HG02970 (cell line): ENCODE results near the gene SCAP.

Source experiments
- ATAC-seq: cut with Tn5 transposase; IDR thresholded peaks from one replicate; pipeline ENCODE4 v1.9.1; 2021; ENCODE audit warnings: mild to moderate bottlenecking, moderate library complexity, moderate number of reproducible peaks; ENCODE audit not compliant: unreplicated experiment, low FRiP score

Gene SCAP

DNA sequence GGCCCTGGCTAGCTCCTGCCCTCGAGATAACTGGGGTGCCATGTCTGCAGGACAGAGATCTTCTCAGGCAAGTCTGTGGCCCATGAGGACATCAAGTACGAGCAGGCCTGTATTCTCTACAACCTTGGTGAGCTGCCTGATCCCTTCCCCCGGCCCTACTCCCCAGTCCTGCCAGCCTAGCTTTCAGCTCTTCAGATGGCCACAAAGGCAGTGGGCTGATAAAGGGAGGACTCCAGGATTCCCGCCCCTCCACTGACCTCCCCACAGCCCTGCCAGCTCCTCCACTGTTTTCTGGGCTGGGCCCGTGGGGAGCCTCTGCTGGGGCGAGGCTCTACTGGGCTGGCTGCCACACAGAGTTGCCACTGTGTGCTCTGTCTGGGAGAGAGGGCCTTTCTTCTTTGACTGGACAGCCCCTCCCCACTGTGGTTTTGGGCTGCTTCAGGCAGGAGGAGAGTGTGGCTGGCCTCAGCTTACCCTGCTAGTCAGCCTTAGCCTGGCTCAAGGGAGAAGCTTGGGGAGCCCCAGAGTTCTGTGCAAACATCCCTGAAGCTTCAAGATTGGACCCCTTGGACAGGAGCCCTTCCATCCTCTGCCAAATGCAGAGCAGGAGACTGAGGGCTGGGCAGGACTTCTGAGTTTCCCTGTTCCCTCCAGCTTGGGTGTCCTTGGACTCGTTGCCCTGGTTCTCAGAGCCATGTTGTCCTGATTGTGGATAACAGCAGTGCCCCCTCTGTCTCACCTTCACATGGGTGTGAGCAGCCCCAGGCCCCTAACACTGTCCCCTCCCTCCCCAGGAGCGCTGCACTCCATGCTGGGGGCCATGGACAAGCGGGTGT is 70.6 kb downstream of the SCAP start:
- no peak for ATAC-seq

DNA sequence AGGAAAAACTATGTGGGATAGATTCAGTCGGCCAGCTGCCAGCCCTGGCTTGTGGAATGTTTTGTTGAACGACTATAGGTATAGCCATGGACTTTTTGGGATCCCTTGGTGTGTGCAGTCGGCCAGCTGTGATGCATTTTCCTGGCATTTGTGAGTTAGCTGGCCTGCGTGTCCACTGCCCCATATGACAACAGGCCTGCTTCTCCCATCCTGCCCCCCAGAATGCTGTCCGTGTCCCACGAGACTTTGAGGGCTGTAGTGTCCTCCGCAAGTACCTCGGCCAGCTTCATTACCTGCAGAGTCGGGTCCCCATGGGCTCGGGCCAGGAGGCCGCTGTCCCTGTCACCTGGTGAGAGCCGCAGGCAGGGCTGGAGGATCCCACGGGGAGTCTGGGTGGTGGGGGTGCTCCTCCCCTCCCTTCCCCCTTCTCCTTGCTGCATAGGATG is 71.3 kb downstream of the SCAP start:
- ATAC-seq: no peak

DNA sequence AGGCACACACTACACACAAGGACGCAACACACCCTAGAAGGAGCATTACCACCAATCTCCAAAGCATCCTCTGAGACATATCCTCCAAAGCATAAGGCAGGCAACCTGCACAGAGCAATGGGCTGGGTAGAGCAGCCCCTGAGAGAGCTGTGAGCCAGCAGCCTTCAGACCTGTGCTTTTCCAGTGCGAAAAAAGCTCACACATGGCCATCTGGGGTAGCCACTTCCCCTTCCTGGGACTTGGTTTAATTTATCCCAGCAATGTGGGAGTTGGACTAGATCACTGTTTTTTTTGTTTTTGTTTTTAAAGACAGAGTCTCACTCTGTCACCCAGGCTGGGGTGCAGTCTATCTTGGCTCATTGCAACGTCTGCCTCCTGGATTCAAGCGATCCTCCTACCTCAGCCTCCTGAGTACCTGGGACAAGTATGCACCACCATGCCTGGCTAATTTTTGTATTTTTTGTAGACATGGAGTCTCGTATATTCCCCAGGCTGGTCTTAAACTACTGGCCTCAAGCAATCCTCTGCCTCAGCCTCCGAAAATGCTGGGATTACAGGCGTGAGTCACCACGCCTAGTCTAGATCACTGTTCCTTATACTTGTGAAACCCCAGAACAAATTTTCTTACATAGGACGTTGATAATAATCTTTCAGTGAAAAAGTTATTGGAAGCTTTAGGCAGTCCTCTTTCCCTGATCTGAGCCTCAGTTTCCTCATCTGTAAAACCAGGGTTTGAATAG is 76.0 kb downstream of the SCAP start:
- no peak for ATAC-seq

DNA sequence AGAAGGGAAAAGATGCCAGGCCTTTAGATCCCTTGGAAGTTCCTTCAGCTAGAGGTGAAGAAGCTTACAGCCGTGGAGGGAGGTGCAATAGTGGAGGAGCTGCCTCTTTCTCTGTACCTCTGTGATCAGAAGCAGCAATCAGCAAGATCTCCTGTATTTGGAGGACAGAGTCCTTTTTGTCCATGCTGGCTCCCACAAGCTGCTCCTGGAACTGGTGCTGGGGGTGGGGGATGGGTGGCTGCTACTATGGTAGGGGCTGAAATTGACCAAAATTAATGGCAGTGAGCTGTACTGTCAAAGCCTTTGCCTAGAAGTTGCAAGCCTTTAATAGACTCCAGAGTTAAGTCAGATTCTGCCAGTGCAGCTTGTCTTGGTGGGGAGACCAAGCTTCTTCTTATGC is 76.7 kb downstream of the SCAP start:
- ATAC-seq: no peak

DNA sequence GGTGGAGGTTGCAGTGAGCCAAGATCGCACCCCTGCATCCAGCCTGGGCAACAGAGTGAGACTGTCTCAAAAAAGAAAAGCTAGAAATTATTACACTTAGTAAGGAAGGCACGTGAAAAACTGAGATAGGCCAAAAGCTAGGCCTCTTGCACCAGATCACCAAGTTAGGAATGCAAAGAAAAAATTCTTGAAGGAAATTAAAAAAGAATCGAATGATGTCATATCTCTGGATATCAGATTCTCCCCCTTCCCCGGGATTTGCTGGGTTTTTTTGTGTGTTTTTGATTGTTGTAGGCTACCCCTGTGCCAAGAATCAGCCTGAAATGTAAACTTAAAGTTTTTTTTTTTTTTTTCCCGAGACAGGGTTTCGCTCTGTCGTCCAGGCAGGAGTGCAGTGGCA is 77.5 kb downstream of the SCAP start:
- no peak for ATAC-seq

DNA sequence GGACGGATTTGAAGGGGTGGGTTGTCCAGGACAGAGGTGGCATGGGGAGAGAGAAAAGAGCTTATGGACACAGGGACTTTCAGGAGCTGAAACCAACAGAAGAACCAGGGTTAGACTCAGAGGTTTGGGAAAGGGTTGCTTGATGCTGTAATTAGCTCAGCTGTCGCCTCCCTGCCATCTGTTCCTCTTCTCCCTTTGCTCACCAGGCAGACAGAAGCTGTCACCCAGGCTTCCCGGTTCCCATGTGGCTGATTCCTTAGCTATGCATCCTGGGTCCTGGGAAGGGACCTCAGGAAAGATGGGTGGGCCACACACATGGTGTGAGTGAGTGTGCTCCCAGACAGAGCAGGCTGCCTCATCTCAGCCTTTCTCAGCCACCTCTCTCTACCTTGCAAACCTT is 80.9 kb downstream of the SCAP start:
- no peak for ATAC-seq

DNA sequence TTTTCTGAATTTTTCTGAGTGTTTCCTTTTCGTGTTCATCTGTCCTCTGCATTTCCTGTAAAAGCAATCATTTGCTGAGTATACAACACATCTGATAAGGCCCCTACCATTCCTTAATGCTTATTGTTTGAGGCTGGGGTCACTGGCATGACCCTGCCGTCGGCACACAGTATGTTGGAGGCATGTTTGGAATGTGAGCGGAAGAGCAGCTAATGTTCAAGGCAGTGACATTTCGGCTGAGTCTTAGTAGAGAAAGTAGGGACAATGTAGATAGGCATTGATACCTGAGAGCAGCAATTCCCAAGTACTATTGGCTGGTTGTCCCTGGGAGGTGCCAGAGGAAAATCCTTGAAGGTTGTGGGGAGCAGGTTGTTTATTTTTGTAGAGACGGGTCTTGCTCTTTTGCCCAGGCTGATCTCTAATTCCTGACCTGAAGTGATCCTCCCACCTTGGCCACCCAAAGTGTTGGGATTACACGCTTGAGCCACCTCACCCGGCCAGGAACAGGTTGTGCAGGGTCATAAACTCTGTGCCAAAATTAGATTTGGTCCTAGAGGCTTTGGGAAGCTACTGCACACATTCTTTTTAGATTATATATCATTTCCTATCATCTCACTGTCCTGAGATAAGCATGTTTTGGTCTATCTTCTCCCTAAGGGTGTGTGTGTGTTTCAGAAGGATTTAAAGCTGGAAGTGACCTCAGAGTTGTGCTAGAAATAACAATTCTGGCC is 81.4 kb downstream of the SCAP start:
- ATAC-seq: no peak

DNA sequence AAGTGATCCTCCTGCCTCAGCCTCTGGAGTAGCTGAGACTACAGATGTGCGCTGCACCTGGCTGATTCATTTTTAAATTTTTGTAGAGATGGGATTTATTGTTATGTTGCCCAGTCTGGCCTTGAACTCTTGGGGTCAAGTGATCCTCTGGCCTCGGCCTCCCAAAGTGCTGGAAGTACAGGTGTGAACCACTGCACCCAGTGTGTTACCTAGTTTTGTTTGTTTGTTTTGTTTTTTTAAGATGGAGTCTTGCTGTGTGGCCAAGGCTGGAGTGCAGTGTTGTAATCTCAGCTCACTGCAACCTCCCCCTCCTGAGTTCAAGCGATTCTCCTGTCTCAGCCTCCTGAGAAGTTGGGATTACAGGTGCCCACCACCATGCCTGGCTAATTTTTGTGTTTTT is 82.8 kb downstream of the SCAP start:
- no peak for ATAC-seq

DNA sequence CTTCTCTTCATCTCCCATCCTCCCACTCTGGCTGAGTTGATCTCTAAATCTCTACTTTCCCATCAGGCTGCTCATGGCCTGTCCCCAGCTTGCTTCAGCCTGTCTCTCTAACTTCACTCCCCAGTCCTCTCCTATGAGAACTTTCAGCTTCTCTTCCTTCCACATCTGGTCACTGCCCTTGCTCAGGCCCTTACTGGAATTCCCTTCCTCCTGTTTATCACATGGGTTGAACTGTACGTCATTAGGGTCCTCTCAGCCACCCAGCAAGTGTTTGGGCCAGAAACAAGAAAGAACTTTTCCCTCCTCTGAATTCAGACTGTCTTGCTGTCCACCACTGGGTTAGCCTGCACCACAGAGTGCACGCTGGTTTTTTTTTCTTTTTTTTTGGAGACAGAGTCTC is 89.9 kb downstream of the SCAP start:
- ATAC-seq: no peak

DNA sequence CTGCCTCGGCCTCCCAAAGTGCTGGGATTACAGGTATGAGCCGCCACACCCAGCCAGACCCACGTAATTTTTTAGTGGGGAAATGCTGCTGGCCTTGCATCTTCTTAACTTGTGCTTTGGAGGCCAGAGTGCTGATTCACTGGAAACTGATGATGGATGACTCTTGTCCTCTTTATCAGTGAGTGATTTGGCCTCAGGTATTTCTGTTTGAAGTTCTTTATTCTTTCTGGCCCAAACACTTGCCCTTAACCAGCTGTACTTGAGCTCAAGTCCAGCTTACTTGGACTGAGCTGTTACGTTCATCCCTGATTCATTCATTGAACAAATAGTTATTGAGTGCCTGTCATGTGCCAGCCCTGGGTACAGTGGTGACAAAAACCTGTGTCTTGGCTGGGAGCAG is 90.7 kb downstream of the SCAP start:
- no peak for ATAC-seq

DNA sequence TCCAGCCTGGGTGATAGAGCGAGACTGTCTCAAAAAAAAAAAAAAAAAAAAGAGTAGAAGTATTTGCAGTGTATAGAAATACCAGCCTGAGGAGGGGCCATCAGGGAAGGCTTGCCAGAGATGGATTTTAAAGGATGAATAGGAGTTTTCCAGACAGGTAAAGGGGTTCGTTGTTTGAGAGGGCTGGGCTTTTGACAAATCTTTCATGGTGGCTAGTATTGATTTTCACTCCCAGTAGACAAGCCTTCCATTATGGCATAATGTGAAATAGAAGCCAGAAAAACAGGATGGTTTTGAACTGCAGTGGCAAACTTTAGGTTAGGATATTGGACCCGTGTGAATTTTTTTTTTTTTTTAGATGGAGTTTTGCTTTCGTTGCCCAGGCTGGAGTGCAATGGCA is 91.3 kb downstream of the SCAP start:
- ATAC-seq: no peak

DNA sequence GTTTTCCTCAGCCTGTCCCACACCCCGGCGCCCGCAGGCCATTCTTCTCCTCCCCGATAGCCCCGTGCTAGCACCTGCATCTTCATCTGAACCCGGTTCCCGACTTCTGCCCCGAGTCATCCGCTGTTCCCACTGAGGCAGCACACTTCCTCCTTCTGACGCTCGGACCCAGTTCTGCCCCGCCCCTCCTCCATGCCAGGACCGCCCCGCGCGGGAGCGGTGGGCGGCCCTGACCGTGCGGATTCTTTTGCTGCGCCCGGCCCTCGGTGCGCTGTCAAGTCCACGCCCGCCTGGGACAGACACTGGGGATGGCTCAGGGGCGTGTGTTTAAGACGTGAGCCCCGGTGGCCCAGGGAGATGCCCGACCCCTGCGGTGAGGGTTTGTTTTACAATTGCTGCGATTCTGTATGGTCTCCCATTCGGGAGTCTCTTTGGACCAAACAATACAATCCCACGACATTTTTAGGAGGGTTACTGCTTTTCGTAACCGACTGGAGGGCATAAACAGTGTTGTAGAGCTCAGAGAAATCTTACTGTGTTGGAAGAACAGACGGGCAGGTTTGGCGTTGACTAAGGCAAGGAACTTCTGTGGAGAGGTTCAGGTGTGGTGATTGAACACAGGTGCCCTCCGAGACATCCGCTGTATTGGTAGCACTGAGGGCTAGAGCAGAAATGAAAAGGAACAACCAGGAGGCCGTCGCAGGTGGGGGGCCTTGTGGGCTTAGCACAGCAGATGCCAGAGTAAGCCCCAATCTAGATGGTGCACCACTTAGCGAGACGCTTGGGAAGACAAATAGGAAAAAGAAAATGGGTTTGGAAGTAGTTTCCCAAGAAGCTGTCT is 94.2 kb downstream of the SCAP start:
- ATAC-seq: peak; percentile 64

DNA sequence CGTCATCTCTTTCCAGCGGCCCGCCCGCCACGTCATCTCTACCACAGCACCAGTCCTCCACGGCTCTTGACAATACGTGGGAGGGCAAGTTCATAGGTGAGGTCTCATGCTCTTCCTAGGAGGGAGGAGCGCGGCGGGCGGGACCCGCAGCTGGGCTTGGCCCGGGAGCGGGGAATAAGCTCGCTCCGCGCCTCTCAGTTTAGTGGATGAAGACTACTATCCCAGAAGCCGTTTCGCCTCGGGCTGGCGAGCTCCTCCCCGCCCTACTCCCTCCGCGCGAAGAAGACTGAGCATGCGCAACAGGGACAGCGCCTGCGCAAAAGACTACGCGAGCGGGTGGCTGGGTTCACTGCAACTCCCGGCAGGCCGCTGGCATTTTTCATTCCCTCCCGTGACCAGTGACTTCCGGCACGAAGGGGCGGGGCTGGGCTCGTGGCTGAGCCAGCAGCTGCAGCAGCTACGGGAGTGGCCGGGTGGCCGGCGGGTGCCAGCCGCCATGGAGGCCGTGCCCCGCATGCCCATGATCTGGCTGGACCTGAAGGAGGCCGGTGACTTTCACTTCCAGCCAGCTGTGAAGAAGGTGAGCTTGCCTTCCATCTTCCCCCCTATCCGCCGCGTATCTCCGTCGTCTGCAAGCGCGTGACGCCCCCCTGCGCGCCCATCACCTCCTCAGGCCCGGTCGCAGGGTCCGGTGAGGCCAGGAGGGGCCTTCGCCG is 95.0 kb downstream of the SCAP start, which contains the start of gene PTPN23:
Gene PTPN23 (plus strand): TSS at position 421 of the 716 bp plus-strand sequence. CDS start 76 bp downstream, at position 497.
- ATAC-seq: peak; percentile 83

DNA sequence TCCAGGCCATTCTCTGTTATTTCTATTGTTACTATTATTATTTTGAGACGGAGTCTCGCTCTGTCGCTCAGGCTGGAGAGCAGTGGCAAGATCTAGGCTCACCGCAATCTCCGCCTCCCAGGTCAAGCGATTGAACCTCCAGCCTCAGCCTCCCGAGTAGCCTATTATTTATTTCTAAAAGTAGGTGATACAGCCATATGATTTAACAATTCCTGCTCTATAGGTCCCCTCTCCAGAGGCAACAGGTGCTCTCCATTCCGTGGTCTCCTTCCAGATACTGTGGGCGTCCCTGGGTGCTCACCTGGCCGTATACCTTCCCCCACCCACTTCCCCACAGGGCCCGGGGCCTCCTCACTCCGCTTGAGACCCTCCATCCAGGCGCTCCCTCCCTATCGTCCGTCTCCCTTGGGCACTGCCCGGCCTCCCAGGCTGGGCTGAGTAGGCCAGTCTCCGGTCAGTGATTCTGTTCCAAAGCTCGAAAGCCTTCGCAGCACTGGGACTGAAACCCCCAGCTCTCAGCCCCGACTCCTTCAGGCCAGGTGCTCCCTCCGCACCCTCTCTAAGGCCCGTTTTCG is 95.6 kb downstream of the SCAP start:
- ATAC-seq: no peak

DNA sequence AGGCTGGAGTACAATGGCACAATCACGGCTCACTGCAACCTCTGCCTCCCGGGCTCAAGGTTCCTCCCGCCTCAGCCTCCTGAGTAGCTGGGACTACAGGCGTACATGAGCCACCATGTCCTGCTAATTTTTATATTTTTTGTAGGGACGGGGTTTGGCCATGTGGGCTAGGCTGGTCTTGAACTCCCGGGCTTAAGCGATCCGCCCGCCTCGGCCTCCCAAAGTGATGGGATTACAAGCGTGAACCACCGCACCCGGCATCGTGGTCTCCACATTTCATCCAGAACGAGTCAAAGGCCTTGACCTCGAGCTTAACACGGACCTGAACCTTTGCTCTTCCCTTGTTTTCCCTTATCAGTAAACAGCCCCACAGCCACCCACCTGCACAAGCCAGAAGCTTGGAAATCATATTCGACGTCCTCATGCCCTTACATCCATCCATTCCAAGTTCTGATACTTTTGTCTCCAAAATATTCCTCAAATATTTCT is 96.3 kb downstream of the SCAP start:
- ATAC-seq: no peak

DNA sequence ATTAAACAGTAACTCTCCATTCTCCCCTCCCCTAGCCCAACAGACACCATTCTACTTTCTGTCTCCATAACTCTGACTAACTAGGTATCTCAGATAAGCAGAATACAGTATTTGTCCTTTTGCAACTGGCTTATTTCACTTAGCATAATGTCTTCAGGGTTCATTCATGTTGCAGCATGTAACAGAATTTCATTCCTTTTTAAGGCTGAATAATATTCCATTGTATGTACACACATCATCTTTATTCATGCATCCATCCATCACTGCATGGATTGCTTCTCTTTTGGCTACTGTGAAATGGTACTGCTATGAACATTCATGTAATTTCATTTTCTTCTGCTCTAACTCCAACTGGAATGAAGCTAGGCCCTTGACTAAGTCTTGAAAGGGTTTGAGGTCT is 96.9 kb downstream of the SCAP start:
- no peak for ATAC-seq

DNA sequence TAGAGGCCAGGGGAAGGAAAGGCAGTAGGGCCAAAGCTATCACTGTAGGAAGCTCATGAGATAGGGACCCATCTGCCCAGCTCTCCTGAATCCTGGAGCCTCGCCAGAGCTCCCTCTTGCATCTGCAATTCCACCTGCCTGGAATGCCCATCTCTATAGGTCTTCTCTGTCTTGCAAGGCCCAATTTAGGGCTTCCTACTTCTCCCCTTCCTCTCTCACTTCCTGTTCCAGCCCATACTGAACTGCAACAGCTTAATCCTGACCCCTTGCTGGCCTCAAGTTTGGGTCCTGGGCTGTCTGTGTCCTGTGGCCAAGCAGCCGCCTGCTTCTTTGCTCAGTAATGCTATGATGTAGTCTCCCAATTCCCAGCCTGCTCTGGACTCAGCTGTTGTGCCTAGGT is 98.6 kb downstream of the SCAP start:
- no peak for ATAC-seq

DNA sequence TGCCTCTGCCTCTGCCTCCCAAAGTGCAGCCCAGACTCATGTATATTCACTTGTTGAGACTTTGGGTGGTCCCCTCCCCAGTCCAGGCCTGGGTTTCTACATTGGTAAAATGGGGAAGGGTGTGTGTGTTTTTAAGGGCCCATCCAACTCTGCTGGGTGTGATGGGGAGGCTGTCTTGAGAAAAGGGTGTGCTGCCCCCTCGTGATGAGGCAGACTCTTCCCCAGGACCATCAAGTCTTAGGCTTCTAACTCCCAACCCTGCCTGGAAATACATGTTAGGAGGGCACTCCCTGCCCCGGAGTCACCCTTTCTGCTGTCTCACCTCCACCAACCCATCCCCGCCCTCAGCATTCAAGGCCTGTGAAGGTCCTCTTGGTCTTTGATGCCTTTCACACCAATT is 99.3 kb downstream of the SCAP start:
- no peak for ATAC-seq

DNA sequence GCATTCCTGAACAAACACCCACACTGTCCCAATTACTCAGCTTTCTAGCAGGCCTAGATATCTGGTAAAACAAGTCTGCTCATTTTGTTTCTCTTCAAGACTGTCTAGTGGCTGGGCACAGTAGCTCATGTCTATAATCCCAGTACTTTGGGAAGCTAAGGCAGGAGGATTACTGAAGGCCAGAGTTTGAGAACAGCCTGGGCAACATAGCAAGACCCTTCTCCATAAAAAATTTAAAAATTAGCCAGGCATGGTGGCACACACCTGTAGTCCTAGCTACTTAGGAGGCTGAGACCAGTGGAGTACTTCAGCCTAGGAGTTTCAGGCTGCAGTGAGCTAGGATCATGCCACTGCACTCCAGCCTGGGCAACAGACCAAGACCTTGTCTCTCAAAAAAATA is 101.2 kb downstream of the SCAP start:
- no peak for ATAC-seq
